Stimulated activated CD4-positive, alpha-beta T cell treated with anti-CD3 and anti-CD28 coated beads, Interleukin-15, amount 100 ng/mL, for 1 hour (primary cell): ENCODE results near the gene SAMD11.

Experiments
- DNase-seq, 2 donors: peaks; one replicate each; pipeline ENCODE4 v3.0.0-alpha.2; 2020; ENCODE audit warnings: low read depth in 1 of 2, low spot score in 1 of 2

The SAMD11 gene

GRCh38 chr1:961132-961669 is 37.5 kb downstream of the SAMD11 start:
- no peak for DNase-seq

DNA sequence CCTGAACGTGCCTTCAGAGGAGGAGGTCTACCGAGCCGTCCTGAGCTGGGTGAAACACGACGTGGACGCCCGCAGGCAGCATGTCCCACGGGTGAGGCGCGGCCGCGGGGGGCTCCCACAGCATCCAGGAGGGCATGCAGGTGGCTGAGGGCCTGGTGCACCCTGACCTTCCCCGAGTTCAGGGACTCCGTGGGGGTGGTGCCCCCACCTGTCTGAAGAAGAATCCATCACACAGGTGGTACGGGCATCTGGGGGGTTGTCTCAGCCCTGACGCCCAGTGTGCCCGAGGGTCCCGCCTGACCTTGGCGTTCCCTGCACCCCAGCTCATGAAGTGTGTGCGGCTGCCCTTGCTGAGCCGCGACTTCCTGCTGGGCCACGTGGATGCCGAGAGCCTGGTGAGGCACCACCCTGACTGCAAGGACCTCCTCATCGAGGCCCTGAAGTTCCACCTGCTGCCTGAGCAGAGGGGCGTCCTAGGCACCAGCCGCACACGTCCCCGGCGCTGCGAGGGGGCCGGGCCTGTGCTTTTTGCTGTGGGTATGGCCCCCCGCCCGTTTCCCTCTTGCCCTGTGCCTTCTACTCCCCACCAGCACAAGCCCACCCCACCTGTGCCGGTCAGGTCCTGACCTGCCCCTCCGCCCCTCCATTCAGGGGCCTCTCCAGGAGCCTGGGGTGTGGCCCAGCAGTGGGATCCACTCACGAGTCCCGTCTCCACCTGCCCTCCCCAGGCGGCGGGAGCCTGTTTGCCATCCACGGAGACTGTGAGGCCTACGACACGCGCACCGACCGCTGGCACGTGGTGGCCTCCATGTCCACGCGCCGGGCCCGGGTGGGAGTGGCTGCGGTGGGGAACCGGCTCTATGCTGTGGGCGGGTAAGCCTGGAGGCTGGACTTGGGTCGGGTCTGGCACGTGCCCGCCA is 38.9 kb downstream of the SAMD11 start:
- no peak for DNase-seq

GRCh38 chr1:963301-963651 is 39.6 kb downstream of the SAMD11 start:
- no peak for DNase-seq

DNA sequence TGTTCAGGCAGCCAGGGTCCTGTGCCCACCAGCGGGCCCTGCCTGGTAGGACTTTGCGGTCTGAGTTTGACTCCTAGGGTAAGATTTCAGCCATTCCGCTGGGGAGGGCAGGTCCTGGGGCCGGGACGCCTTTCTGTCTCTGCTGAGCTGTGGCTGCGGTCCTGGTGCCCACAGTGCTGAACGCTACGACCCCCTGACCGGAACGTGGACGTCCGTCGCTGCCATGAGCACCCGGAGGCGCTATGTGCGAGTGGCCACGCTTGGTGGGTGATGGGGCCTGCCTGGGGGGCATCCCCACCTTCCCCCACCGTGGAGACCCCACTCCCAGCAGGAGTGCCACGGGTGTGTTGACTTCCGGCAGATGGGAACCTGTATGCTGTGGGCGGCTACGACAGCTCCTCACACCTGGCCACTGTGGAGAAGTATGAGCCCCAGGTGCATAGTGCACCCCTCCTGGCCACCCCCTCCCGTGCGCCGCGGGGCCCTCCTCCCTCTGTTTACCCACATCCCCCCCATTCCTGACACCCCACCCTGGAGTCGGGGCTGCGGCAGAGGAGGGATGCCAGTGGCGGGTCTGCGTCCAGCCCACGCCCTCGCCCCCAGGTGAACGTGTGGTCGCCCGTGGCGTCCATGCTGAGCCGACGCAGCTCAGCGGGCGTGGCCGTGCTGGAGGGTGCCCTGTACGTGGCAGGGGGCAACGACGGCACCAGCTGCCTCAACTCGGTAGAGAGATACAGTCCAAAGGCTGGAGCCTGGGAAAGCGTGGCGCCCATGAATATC is 40.2 kb downstream of the SAMD11 start:
- no peak for DNase-seq

GRCh38 chr1:964691-965525 is 41.2 kb downstream of the SAMD11 start:
- DNase-seq = no peak

GRCh38 chr1:965526-966134 is 41.9 kb downstream of the SAMD11 start:
- DNase-seq = no peak

DNA sequence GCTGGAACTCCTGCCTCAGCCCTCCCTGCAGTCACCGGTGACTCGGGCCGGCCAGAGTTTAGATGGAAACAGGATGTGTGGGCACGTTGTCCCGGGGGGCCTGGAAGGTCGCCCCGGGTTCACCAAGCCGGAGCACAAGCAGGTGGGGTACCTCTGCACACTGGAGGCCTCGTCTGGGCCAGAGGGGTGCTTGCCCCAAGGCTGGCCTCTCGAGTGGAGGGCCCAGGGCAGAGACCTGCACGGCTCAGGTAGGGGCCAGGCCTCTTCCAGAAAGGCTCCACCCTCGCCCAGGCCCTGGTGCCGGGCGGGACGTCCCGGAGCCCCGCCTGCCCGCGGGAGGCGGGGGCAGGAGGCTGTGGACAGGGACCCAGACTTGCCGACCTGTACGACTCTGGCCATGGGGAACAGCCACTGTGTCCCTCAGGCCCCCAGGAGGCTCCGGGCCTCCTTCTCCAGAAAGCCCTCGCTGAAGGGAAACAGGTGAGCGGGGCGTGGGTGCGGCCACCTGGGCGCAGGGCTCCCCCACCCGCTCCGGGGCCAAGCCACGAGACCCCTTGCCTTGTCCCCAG is 42.5 kb downstream of the SAMD11 start, which contains the start of gene PLEKHN1:
Gene PLEKHN1 (plus strand): TSS at position 348 of the 569 bp plus-strand sequence. CDS start 50 bp downstream, at position 398.
- no peak for DNase-seq

DNA sequence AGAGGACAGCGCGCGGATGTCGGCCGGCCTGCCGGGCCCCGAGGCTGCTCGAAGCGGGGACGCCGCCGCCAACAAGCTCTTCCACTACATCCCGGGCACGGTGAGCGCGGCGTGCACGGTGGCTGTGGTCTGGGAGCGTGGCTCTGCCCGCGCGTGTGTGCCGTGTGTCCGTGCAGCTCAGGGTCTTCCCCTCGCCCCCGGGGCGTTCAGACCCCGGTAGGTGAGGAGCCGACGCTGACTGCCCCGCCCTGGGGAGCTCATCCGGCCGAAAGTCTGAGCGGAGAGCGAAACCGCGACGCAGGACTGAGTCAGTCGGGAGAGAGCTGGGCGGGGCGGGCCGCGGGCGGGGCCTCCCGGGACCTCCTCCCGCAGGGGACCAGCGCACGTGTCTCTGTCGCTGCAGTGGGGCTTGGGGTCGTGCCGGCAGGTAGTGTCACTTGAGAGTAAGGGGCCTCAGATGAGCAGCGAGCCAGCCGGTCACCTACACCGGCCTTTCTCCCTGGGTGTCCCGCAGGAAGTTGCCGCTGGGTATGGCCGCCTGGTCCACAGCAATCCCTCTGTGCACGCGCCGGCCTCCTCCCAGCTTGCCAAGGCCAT is 43.1 kb downstream of the SAMD11 start:
- peak; percentile 65 to 85 for DNase-seq

GRCh38 chr1:967466-968343 is 44.0 kb downstream of the SAMD11 start:
- DNase-seq = no peak

DNA sequence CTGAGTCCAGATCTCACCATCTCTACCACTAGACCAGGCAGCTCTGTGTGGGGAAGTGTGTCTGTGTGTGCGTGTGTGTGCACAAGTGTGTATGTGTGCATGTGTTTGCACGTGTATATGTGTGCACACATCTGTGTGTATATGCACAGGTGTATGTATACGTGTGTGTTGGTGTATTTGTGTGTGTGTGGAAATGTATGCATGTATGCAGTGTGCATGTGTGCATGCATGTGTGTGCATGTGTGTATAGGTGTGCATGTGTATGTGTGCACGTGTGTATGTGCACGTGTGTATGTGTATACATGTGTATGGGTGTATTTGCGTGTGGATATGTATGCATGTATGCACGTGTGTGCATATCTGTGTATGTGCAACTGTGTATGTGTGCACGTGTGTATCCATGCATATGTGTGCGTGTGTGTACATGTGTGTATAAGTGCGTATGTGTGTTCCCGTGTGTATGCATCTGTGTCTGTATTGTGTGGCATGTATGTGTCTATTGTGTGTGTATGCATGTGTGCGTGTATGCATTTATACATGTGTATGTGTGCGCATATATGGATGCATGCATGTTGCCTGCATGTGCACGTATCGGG is 45.6 kb downstream of the SAMD11 start:
- DNase-seq = no peak

DNA sequence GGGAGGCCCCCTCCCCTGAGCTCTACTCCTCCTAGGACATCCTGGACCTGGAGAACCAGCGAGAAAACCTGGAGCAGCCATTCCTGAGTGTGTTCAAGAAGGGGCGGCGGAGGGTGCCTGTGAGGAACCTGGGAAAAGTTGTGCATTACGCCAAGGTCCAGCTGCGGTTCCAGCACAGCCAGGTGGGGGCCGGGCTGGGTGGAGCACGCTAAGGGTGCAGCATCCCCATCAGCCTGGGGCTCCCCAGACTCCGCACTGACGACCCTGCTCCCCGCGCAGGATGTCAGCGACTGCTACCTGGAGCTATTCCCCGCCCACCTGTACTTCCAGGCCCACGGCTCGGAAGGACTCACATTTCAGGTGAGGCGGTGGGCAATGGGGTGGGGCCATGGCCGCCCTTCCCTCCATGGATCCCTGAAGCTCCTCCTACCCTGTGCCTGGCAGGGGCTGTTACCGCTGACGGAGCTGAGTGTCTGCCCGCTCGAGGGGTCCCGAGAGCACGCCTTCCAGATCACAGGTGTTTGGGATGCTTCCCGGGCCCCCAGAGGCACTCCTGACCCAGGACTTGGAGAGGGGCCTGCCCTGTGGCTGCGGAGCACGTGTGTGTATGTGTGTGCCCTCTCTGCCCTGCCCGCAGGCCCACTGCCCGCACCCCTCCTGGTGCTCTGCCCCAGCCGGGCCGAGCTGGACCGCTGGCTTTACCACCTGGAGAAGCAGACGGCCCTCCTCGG is 46.7 kb downstream of the SAMD11 start:
- DNase-seq = no peak

GRCh38 chr1:970973-971730 is 47.4 kb downstream of the SAMD11 start:
- DNase-seq = no peak

GRCh38 chr1:971751-972506 is 48.2 kb downstream of the SAMD11 start:
- DNase-seq = no peak

- DNase-seq = no peak
Measured at GRCh38 chr1:972726-973458, 49.2 kb downstream of the SAMD11 start.

DNA sequence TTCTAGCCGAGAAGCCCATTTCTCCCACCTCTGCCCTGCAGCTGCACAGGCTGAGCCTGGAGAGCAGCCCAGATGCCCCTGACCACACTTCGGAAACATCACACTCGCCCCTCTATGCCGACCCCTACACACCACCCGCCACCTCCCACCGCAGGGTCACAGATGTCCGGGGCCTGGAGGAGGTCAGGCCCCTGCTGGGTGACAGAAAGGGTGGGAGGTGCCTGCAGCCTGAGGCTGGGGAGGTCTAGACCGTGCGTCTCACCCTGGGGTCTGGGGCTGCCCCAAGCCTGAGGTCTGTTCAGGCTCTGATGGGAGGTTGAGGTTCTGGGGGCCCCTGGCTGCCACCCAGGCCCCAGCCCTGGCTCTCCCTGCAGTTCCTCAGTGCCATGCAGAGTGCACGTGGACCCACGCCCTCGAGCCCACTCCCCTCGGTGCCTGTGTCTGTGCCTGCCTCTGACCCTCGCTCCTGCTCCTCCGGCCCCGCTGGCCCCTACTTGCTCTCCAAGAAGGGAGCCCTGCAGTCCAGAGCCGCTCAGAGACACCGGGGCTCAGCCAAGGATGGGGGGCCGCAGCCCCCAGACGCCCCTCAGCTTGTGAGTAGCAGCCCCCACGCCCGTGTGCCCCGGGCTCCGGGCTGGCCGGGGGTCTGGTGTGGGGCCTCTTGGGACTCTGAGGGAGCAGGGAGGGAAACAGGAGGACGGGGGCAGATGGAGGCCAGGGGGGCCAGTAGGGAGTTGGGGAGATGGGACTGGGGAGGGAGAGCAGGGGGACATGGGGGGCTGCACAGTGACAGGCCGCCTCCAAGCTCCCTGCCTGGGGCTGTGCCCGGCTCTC is 50.0 kb downstream of the SAMD11 start:
- no peak for DNase-seq
